PC-3 (cell line): ENCODE results near the gene PTTG1IP2. TPM values are rescaled to one million over a fixed set of nuclear protein-coding genes. Genes with fewer than 3 reads are reported as not detected.

Experiments
- ATAC-seq: fragments of 200-7000 bp; cut with Tn5 transposase; 2 replicates; pipeline ENCODE4 v1.9.1; 2020; ENCODE audit warnings: mild to moderate bottlenecking, moderate library complexity
- BruUV-seq: library from RNA; stranded (reverse); fragments of 400-500 nt; replicated peaks from 2 replicates; lab custom pipeline; 2021; lab: Mats Ljungman, UMichigan
- CTCF ChIA-PET: fragments of 300-600 bp; sonication (Branson Sonifier 250); formaldehyde crosslinking; loops from one replicate; lab custom pipeline; 2022; ENCODE audit warnings: antibody characterized with exemption; lab: Charles Lee
- POLR2A ChIA-PET: fragments of 300-600 bp; sonication (Branson Sonifier 250); formaldehyde crosslinking; loops from one replicate; lab custom pipeline; 2022; ENCODE audit warnings: antibody characterized with exemption; ENCODE audit not compliant: unreplicated experiment; lab: Charles Lee
- DNase-seq: peaks from one replicate; pipeline ENCODE4 v3.0.0-alpha.2; 2015
- H2AFZ ChIP-seq: fragments of 300-600 bp; sonication (generic); 2 replicates; pipeline ENCODE4 v1.6.0; 2016; ENCODE audit warnings: antibody characterized with exemption, low read length
- H3F3A ChIP-seq: fragments of 300-600 bp; sonication (generic); one replicate; pipeline ENCODE4 v1.6.0; 2017; ENCODE audit warnings: antibody characterized with exemption, low read length, control low read depth, mild to moderate bottlenecking; ENCODE audit not compliant: unreplicated experiment
- H3K27ac ChIP-seq: fragments of 300-600 bp; sonication (generic); 2 replicates; pipeline ENCODE4 v1.5.1; 2016; ENCODE audit warnings: mild to moderate bottlenecking, low read length
- H3K27me3 ChIP-seq: fragments of 300-600 bp; sonication (generic); 2 replicates; pipeline ENCODE4 v1.6.1; 2016; ENCODE audit warnings: low read length, mixed read lengths
- H3K36me3 ChIP-seq: fragments of 300-600 bp; sonication (generic); 2 replicates; pipeline ENCODE4 v1.6.1; 2016; ENCODE audit warnings: low read depth, mixed run types, low read length, mixed read lengths
- H3K4me1 ChIP-seq: fragments of 300-600 bp; sonication (generic); 2 replicates; pipeline ENCODE4 v1.5.1; 2016; ENCODE audit warnings: low read length; ENCODE audit not compliant: insufficient read depth
- H3K4me2 ChIP-seq: fragments of 300-600 bp; sonication (generic); 2 replicates; pipeline ENCODE4 v1.6.0; 2016; ENCODE audit warnings: low read length
- H3K4me3 ChIP-seq: fragments of 300-600 bp; sonication (generic); 2 replicates; pipeline ENCODE4 v1.5.1; 2016; ENCODE audit warnings: mild to moderate bottlenecking, low read length, mixed read lengths
- H3K79me2 ChIP-seq: fragments of 300-600 bp; sonication (generic); 2 replicates; pipeline ENCODE4 v1.6.1; 2017; ENCODE audit warnings: low read length, mixed read lengths
- H3K9ac ChIP-seq: fragments of 300-600 bp; sonication (generic); 2 replicates; pipeline ENCODE4 v1.6.0; 2016; ENCODE audit warnings: mild to moderate bottlenecking, low read length
- H3K9me2 ChIP-seq: fragments of 300-600 bp; sonication (generic); replicated peaks from 2 replicates; pipeline ENCODE4 v1.6.1; 2016; ENCODE audit warnings: mixed run types, low read length, mixed read lengths
- H3K9me3 ChIP-seq: fragments of 300-600 bp; sonication (generic); 2 replicates; pipeline ENCODE4 v1.6.1; 2016; ENCODE audit warnings: low read length, mixed read lengths
- H4K20me1 ChIP-seq: fragments of 300-600 bp; sonication (generic); 2 replicates; pipeline ENCODE4 v1.6.1; 2016; ENCODE audit warnings: low read length, mixed read lengths
- CTCF ChIP-seq: fragments of 300-600 bp; sonication (generic); conservative IDR thresholded peaks from 2 replicates; pipeline ENCODE4 v1.5.1; 2017; ENCODE audit warnings: antibody characterized with exemption, low read depth, mild to moderate bottlenecking, low read length
- EZH2 ChIP-seq: fragments of 300-600 bp; sonication (generic); IDR thresholded peaks from one replicate; pipeline ENCODE4 v1.6.1; 2017; ENCODE audit warnings: antibody characterized with exemption, mild to moderate bottlenecking, low read length; ENCODE audit not compliant: unreplicated experiment
- EZH2phosphoT487 ChIP-seq: fragments of 300-600 bp; sonication (generic); IDR thresholded peaks from 2 replicates; pipeline ENCODE4 v1.6.1; 2018; ENCODE audit warnings: mild to moderate bottlenecking, antibody characterized with exemption, low read length, borderline replicate concordance
- intact Hi-C: fragments of 100-400 bp; cut with micrococcal nuclease; formaldehyde crosslinking; loops from 2 replicates; pipeline ENCODE4 v1.9.0; 2023
- total RNA-seq: library from RNA; depleted of rRNA; stranded (reverse); fragments of >200 nt; gene quantifications from 2 replicates; pipeline ENCODE4 v1.2.3, GENCODE V29; 2014

The PTTG1IP2 gene
- total RNA-seq, 1 experiment from 2014 or later, result not detected

GRCh38 chr7:90536449-90536848, 67.0 kb downstream of the PTTG1IP2 start:
- intact Hi-C loops, result no loop called here
- CTCF ChIA-PET, result no interaction called here

GRCh38 chr7:90538405-90538804, 69.0 kb downstream of the PTTG1IP2 start:
- H3K9ac ChIP-seq, result no peak overlapping the region
- intact Hi-C loops, result no loop called here
- H3K79me2 ChIP-seq, result no peaks in the 10 kb centered on the region
- TF ChIP-seq EZH2phosphoT487, result no peak
- no peak for TF ChIP-seq CTCF
- no peak for TF ChIP-seq EZH2
- no peaks in the 10 kb centered on the region for H3F3A ChIP-seq
- H3K27ac ChIP-seq, result no peak overlapping the region
- H3K36me3 ChIP-seq, result no peaks in the 10 kb centered on the region
- no peak overlapping the region for H3K4me3 ChIP-seq
- H3K4me1 ChIP-seq, result no peaks in the 10 kb centered on the region
- ChIA-PET POLR2A (no interaction called here), CTCF (no interaction called here)
- DNase-seq (no peak), ATAC-seq (no peak)
- no peak overlapping the region for H3K4me2 ChIP-seq
- no TSS peak for BruUV-seq
- H3K9me2 ChIP-seq, result no peaks in the 10 kb centered on the region
- no peaks in the 10 kb centered on the region for H3K27me3 ChIP-seq
- H4K20me1 ChIP-seq, result no peaks in the 10 kb centered on the region
- no peak overlapping the region for H2AFZ ChIP-seq
- no peaks in the 10 kb centered on the region for H3K9me3 ChIP-seq

More at GRCh38 chr7:90536449-90536848, 67.0 kb downstream of the PTTG1IP2 start:
- DNase-seq (no peak), ATAC-seq (no peak)
- no peak overlapping the region for H3K9ac ChIP-seq
- POLR2A ChIA-PET, result no interaction called here
- no peaks in the 10 kb centered on the region for H3K9me2 ChIP-seq
- H3K4me3 ChIP-seq, result no peak overlapping the region
- no peaks in the 10 kb centered on the region for H3K27me3 ChIP-seq
- no peak overlapping the region for H3K27ac ChIP-seq
- no TSS peak for BruUV-seq
- H3K4me1 ChIP-seq, result no peaks in the 10 kb centered on the region
- no peak overlapping the region for H2AFZ ChIP-seq
- no peaks in the 10 kb centered on the region for H3K9me3 ChIP-seq
- H3K4me2 ChIP-seq, result no peak overlapping the region
- H3F3A ChIP-seq, result no peaks in the 10 kb centered on the region
- no peaks in the 10 kb centered on the region for H4K20me1 ChIP-seq
- H3K36me3 ChIP-seq, result no peaks in the 10 kb centered on the region
- no peaks in the 10 kb centered on the region for H3K79me2 ChIP-seq
- no peak for TF ChIP-seq EZH2
- TF ChIP-seq CTCF, result no peak
- TF ChIP-seq EZH2phosphoT487, result no peak

- H4K20me1 ChIP-seq, result no peaks in the 10 kb centered on the region
- H2AFZ ChIP-seq, result no peak overlapping the region
- H3K27me3 ChIP-seq, result no peaks in the 10 kb centered on the region
- H3K9me3 ChIP-seq, result no peaks in the 10 kb centered on the region
- no peak overlapping the region for H3K27ac ChIP-seq
- peak; percentile 27; the same call in 1 of the 2 replicates for ATAC-seq
- no peaks in the 10 kb centered on the region for H3F3A ChIP-seq
- DNase-seq, result peak; percentile 19
- intact Hi-C loops, result no loop called here
- H3K79me2 ChIP-seq, result no peaks in the 10 kb centered on the region
- ChIA-PET POLR2A (no interaction called here), CTCF (no interaction called here)
- H3K9me2 ChIP-seq, result no peaks in the 10 kb centered on the region
- no peak for TF ChIP-seq EZH2phosphoT487
- TF ChIP-seq CTCF, result no peak
- TF ChIP-seq EZH2, result no peak
- H3K36me3 ChIP-seq, result no peaks in the 10 kb centered on the region
- BruUV-seq, result no TSS peak
- H3K4me3 ChIP-seq, result no peak overlapping the region
- no peaks in the 10 kb centered on the region for H3K4me1 ChIP-seq
- no peak overlapping the region for H3K4me2 ChIP-seq
- H3K9ac ChIP-seq, result no peak overlapping the region
Measured at GRCh38 chr7:90540406-90540805, 71.0 kb downstream of the PTTG1IP2 start.
